A673 (cell line): ENCODE results near the gene INPP4B. TPM values are rescaled to one million over a fixed set of nuclear protein-coding genes. Genes with fewer than 3 reads are reported as not detected.

Source experiments
- BruUV-seq: library from RNA; stranded (reverse); fragments of 400-500 nt; replicated peaks from 2 replicates; lab custom pipeline; 2021; lab: Mats Ljungman, UMichigan
- CTCF ChIA-PET: fragments of 300-600 bp; sonication (Branson Sonifier 250); formaldehyde crosslinking; loops from one replicate; lab custom pipeline; 2022; ENCODE audit warnings: antibody characterized with exemption; lab: Charles Lee
- POLR2A ChIA-PET: fragments of 300-600 bp; sonication (Branson Sonifier 250); formaldehyde crosslinking; loops from one replicate; lab custom pipeline; 2022; ENCODE audit warnings: antibody characterized with exemption; ENCODE audit not compliant: low non-redundant PET; lab: Charles Lee
- DNase-seq: peaks from one replicate; pipeline ENCODE4 v3.0.0-alpha.2; 2015; ENCODE audit warnings: low spot score
- H3K27ac ChIP-seq: fragments of 200-600 bp; sonication (generic); 2 replicates; pipeline ENCODE4 v1.5.1; 2016; ENCODE audit warnings: mixed run types, low read depth, mild to moderate bottlenecking, mixed read lengths, antibody characterized with exemption, low read length; ENCODE audit not compliant: poor library complexity, severe bottlenecking
- H3K27me3 ChIP-seq: fragments of 200-600 bp; sonication (generic); replicated peaks from 2 replicates; pipeline ENCODE4 v1.6.1; 2017; ENCODE audit warnings: mixed run types, low read depth, mild to moderate bottlenecking, mixed read lengths, antibody characterized with exemption, low read length; ENCODE audit not compliant: insufficient read depth, poor library complexity
- H3K36me3 ChIP-seq: fragments of 200-600 bp; sonication (generic); 2 replicates; pipeline ENCODE4 v1.6.1; 2016; ENCODE audit warnings: mixed run types, mild to moderate bottlenecking, mixed read lengths, antibody characterized with exemption, low read length; ENCODE audit not compliant: insufficient read depth, poor library complexity, severe bottlenecking
- H3K4me1 ChIP-seq: fragments of 200-600 bp; sonication (generic); 2 replicates; pipeline ENCODE4 v1.6.1; 2017; ENCODE audit warnings: mixed run types, mild to moderate bottlenecking, mixed read lengths, antibody characterized with exemption, low read length; ENCODE audit not compliant: insufficient read depth, poor library complexity, severe bottlenecking
- H3K4me3 ChIP-seq: fragments of 200-600 bp; sonication (generic); 2 replicates; pipeline ENCODE4 v1.5.1; 2016; ENCODE audit warnings: low read depth, mixed run types, mild to moderate bottlenecking, mixed read lengths, low read length; ENCODE audit not compliant: poor library complexity, severe bottlenecking
- H3K9me3 ChIP-seq: fragments of 200-600 bp; sonication (generic); 2 replicates; pipeline ENCODE4 v1.6.1; 2016; ENCODE audit warnings: mixed run types, low read depth, mild to moderate bottlenecking, mixed read lengths, antibody characterized with exemption, low read length; ENCODE audit not compliant: poor library complexity, severe bottlenecking
- EZH2 ChIP-seq: fragments of 200-600 bp; sonication (generic); IDR thresholded peaks from 2 replicates; pipeline ENCODE4 v1.6.1; 2017; ENCODE audit warnings: borderline replicate concordance, low read depth, mild to moderate bottlenecking, mixed read lengths, antibody characterized with exemption, low read length; ENCODE audit not compliant: poor library complexity, severe bottlenecking
- intact Hi-C: fragments of 100-400 bp; cut with micrococcal nuclease; formaldehyde crosslinking; loops from one replicate; pipeline ENCODE4 v1.10.0; 2022; ENCODE audit not compliant: unreplicated experiment
- total RNA-seq: library from RNA; stranded (reverse); gene quantifications from 2 replicates; pipeline ENCODE4 v1.2.3, GENCODE V29; 2021
- TF ChIP-seq, protein P1 (sequence below): fragments of 300-800, 200-600 bp; sonication (generic); conservative IDR thresholded peaks from 2 replicates; pipeline ENCODE4 v1.5.1; 2017; ENCODE audit warnings: low read depth, mild to moderate bottlenecking, antibody characterized with exemption, low read length, moderate library complexity, mixed read lengths

Gene INPP4B
- total RNA-seq, 1 experiment from 2014 or later = 13.1 TPM

DNA sequence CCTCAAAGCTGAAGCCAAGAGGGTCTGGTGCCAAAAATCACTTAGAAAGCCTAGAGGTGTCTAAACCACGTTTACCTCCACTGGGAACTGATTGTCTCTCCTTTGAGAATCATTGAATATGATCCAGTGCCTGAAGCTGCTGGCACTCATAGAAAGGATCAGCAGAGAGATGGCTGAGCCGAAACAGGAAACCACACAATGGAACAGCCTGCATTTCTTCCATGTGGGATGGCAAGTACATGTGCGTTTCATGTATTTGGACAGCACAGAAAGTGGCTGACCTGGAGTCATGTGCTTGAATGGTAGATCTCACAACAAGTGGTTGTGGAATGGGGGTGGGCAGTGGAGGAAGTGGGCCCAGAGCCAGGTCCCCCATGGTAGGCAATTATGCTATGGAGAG, 533.7 kb downstream of the INPP4B start:
- BruUV-seq = no TSS peak
- ChIA-PET CTCF (no interaction called here), POLR2A (no interaction called here)
- Histone ChIP-seq H3K4me1 (peaks cover 4% of the 10 kb centered on the region), H3K27ac (no peak overlapping the region), H3K9me3 (no peaks in the 10 kb centered on the region), H3K27me3 (no peaks in the 10 kb centered on the region), H3K4me3 (no peak overlapping the region), H3K36me3 (no peaks in the 10 kb centered on the region)
- TF ChIP-seq, protein P1, sequence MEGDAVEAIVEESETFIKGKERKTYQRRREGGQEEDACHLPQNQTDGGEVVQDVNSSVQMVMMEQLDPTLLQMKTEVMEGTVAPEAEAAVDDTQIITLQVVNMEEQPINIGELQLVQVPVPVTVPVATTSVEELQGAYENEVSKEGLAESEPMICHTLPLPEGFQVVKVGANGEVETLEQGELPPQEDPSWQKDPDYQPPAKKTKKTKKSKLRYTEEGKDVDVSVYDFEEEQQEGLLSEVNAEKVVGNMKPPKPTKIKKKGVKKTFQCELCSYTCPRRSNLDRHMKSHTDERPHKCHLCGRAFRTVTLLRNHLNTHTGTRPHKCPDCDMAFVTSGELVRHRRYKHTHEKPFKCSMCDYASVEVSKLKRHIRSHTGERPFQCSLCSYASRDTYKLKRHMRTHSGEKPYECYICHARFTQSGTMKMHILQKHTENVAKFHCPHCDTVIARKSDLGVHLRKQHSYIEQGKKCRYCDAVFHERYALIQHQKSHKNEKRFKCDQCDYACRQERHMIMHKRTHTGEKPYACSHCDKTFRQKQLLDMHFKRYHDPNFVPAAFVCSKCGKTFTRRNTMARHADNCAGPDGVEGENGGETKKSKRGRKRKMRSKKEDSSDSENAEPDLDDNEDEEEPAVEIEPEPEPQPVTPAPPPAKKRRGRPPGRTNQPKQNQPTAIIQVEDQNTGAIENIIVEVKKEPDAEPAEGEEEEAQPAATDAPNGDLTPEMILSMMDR = no peak
- no peak for TF ChIP-seq EZH2
- intact Hi-C loops = no loop called here
- no peak for DNase-seq

DNA sequence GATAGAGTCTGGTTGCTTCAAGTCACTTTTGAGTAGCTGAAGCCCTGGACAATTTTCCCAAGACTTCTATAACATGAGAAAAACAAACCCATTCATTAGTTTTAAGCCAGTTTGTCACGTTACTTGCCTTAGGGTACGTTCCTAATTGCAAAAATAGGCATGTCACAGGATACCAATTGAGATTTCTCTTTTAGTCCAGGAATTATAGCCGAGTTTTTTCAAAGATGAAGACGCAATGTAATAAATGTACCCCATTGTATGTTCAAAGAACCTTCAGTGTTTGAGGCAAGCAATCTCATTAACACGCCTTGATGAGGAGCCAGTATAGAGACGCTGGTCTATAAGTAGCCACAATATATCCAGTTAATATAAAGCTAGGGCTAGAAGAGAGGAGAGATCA, 534.2 kb downstream of the INPP4B start:
- CTCF ChIA-PET = no interaction called here
- no peak for DNase-seq
- TF ChIP-seq EZH2 = no peak
- TF ChIP-seq, protein P1 = no peak
- no TSS peak for BruUV-seq
- POLR2A ChIA-PET = no interaction called here
- Histone ChIP-seq H3K4me1 (peaks cover 4% of the 10 kb centered on the region), H3K27me3 (no peaks in the 10 kb centered on the region), H3K27ac (no peak overlapping the region), H3K36me3 (no peaks in the 10 kb centered on the region), H3K4me3 (no peak overlapping the region), H3K9me3 (no peaks in the 10 kb centered on the region)
- intact Hi-C loops = no loop called here

DNA sequence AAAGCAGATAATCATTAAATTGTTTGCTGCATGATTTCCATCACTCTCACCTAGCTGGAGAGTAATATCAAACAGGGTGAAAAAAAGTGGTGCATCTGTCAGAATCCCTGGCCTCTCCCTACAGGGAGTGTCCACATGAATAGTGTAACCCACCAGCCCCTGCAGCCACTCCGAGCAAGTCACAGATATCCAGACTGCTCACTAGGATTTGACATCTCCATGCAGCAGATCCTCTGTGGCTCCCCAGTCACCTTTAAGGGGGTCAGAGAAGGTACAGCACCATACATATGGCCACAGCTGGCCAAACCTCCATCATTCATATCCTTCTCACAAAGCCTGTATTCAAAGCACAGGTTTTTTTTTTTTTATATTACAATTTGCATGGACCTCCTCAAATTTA, 536.3 kb downstream of the INPP4B start:
- H3K4me3 ChIP-seq = no peak overlapping the region
- H3K9me3 ChIP-seq = no peaks in the 10 kb centered on the region
- H3K27me3 ChIP-seq = no peaks in the 10 kb centered on the region
- DNase-seq = no peak
- no TSS peak for BruUV-seq
- TF ChIP-seq EZH2 = no peak
- TF ChIP-seq, protein P1 = no peak
- H3K36me3 ChIP-seq = no peaks in the 10 kb centered on the region
- CTCF ChIA-PET = interaction anchor here (0.6 kb wide), 1 partner anchor 257 kb away, joined by 3 read pairs; no protein-coding TSS in a partner anchor
- POLR2A ChIA-PET = no interaction called here
- no peak overlapping the region for H3K27ac ChIP-seq
- H3K4me1 ChIP-seq = peaks cover 4% of the 10 kb centered on the region
- intact Hi-C loops = no loop called here
